ENCODE data around the gene ATAD3A.

GRCh38 chr1:1577367-1578011, 65.5 kb downstream of the ATAD3A start:
- TF ChIP-seq CTCF (IDR thresholded peaks at IDR 0.05) (no peak), POLR2A (IDR thresholded peaks at IDR 0.05) (no peak)

All from ovary (tissue), 3 donors.